RWPE1 (cell line): Measurements from ENCODE around the gene FEM1A.
"Not testable (repeated sequence)": the region's sequence is repeated elsewhere in the genome, so short reads cannot be mapped to it uniquely, and the experiment has no call there.

Experiments used
- CTCF ChIA-PET: fragments of 350-600 bp; sonication (Branson Sonifier 250); formaldehyde crosslinking; extraction: SDS; loops from one replicate; lab custom pipeline; 2021; lab: Yijun Ruan, JAX
- POLR2A ChIA-PET: fragments of 400-600 bp; formaldehyde crosslinking; extraction: SDS; loops from one replicate; lab custom pipeline; 2020; ENCODE audit warnings: antibody characterized with exemption; ENCODE audit not compliant: low non-redundant PET; lab: Yijun Ruan, JAX
- DNase-seq: peaks from one replicate; pipeline ENCODE4 v3.0.0; 2012; ENCODE audit warnings: low spot score
- H3K27ac ChIP-seq: fragments of 450-650 bp; 2 replicates; pipeline ENCODE4 v1.5.1; 2017
- CTCF ChIP-seq: fragments of 450-650 bp; conservative IDR thresholded peaks from 2 replicates; pipeline ENCODE4 v1.5.1; 2017; ENCODE audit warnings: low read depth, mild to moderate bottlenecking

Gene FEM1A

GRCh38 chr19:4772566-4772965 lies 19.0 kb upstream of the FEM1A start:
- no peak overlapping the region for H3K27ac ChIP-seq
- DNase-seq, result no peak
- ChIA-PET CTCF (no interaction called here), POLR2A (no interaction called here)
- TF ChIP-seq CTCF, result no peak

- CTCF ChIA-PET, result no interaction called here
- POLR2A ChIA-PET, result no interaction called here
- peak overlapping the region; percentile 21 for H3K27ac ChIP-seq
These were observed 18.4 kb upstream of the FEM1A start for GRCh38 chr19:4773047-4773640.

GRCh38 chr19:4774136-4774535 lies 17.4 kb upstream of the FEM1A start:
- no peak for TF ChIP-seq CTCF
- DNase-seq, result no peak
- no peak overlapping the region for H3K27ac ChIP-seq
- CTCF ChIA-PET, result no interaction called here
- POLR2A ChIA-PET, result no interaction called here

More at GRCh38 chr19:4773047-4773640, 18.4 kb upstream of the FEM1A start:
- TF ChIP-seq CTCF, result no peak
- no peak for DNase-seq

GRCh38 chr19:4775627-4776152 lies 15.8 kb upstream of the FEM1A start:
- H3K27ac ChIP-seq, result no peak overlapping the region
- ChIA-PET CTCF (no interaction called here), POLR2A (no interaction called here)
- no peak for TF ChIP-seq CTCF
- no peak for DNase-seq

- H3K27ac ChIP-seq, result no peak overlapping the region
- no peak for TF ChIP-seq CTCF
- DNase-seq, result no peak
- ChIA-PET POLR2A (no interaction called here), CTCF (interaction anchor here (0.6 kb wide), 1 partner anchor 79 kb away, joined by 3 read pairs; no protein-coding TSS in a partner anchor)
These were observed 14.9 kb upstream of the FEM1A start for GRCh38 chr19:4776436-4777211.

- H3K27ac ChIP-seq, DNase-seq, POLR2A ChIA-PET: not testable (repeated sequence)
- CTCF ChIA-PET, result interaction anchor here (0.7 to 1.0 kb wide), 2 partner anchors 8 to 291 kb away, joined by 3 to 4 read pairs; no protein-coding TSS in a partner anchor
These were observed 13.4 kb upstream of the FEM1A start for GRCh38 chr19:4778124-4778523.

GRCh38 chr19:4780860-4781259 lies 10.7 kb upstream of the FEM1A start:
- H3K27ac ChIP-seq, result no peak overlapping the region
- no peak for TF ChIP-seq CTCF
- POLR2A ChIA-PET, result no interaction called here
- DNase-seq, result no peak
- CTCF ChIA-PET, result no interaction called here
